GM13977 (cell line): ENCODE measurements around the gene CAMK1.

Experiments
- DNase-seq: peaks from one replicate; pipeline ENCODE4 v3.0.0; 2012; ENCODE audit warnings: low spot score
- CTCF ChIP-seq: IDR thresholded peaks from 2 replicates; pipeline ENCODE4 v1.5.1; 2012; ENCODE audit warnings: mild to moderate bottlenecking, control low read depth; ENCODE audit not compliant: insufficient read depth; ENCODE audit errors: extremely low read depth, missing control alignments
- in situ Hi-C: fragments of 300-500 bp; cut with MboI; formaldehyde crosslinking; loops from one replicate; pipeline ENCODE4 v1.12.0; 2022; ENCODE audit warnings: low sequenced_read_pairs, low pct_unique_long_range_greater_than_20kb, mixed read lengths, inconsistent platforms; ENCODE audit not compliant: unreplicated experiment

Gene CAMK1

GRCh38 chr3:9747267-9747666, 22.5 kb downstream of the CAMK1 start:
- DNase-seq = no peak
- no peak for TF ChIP-seq CTCF
- in situ Hi-C loops = no loop called here

GRCh38 chr3:9746330-9746729, 23.4 kb downstream of the CAMK1 start:
- no peak for DNase-seq
- no peak for TF ChIP-seq CTCF
- in situ Hi-C loops = no loop called here

GRCh38 chr3:9745521-9745920, 24.2 kb downstream of the CAMK1 start:
- no peak for TF ChIP-seq CTCF
- no peak for DNase-seq
- in situ Hi-C loops = no loop called here

GRCh38 chr3:9744162-9744561, 25.6 kb downstream of the CAMK1 start:
- in situ Hi-C loops = no loop called here
- no peak for DNase-seq
- TF ChIP-seq CTCF = no peak

- in situ Hi-C loops = no loop called here
- no peak for TF ChIP-seq CTCF
- no peak for DNase-seq
Observed at GRCh38 chr3:9743548-9743947, 26.2 kb downstream of the CAMK1 start.

GRCh38 chr3:9742560-9742959, 27.2 kb downstream of the CAMK1 start:
- DNase-seq = no peak
- in situ Hi-C loops = no loop called here
- TF ChIP-seq CTCF = no peak

- no peak for DNase-seq
- in situ Hi-C loops = no loop called here
- no peak for TF ChIP-seq CTCF
Observed at GRCh38 chr3:9739181-9739580, 30.6 kb downstream of the CAMK1 start.
